NCI-H69 (cell line): ENCODE results near the gene C20orf204.

ENCODE experiments used
- DNase-seq: peaks from one replicate; lab custom pipeline; 2025; lab: John Stamatoyannopoulos, UW

C20orf204 gene

GRCh38 chr20:64056889-64057627 is 21.1 kb downstream of the C20orf204 start:
- no peak for DNase-seq

GRCh38 chr20:64057628-64058498 is 21.9 kb downstream of the C20orf204 start:
- DNase-seq, result peak; percentile 65

GRCh38 chr20:64058536-64058935 is 22.6 kb downstream of the C20orf204 start:
- no peak for DNase-seq

- DNase-seq, result no peak
Measured at GRCh38 chr20:64062276-64062595, 26.3 kb downstream of the C20orf204 start.

- peak; percentile 93 for DNase-seq
Measured at GRCh38 chr20:64062596-64063388, 26.8 kb downstream of the C20orf204 start, which contains the start of gene TCEA2. Gene TCEA2, plus strand, starts transcription at chr20:64063198. Its CDS starts 115 bp downstream, at chr20:64063313.

GRCh38 chr20:64063389-64064144 is 27.6 kb downstream of the C20orf204 start:
- peak; percentile 14 for DNase-seq

GRCh38 chr20:64064145-64064698 is 28.2 kb downstream of the C20orf204 start:
- DNase-seq, result no peak

- DNase-seq, result no peak
Measured at GRCh38 chr20:64065062-64065973, 29.3 kb downstream of the C20orf204 start.

- no peak for DNase-seq
Measured at GRCh38 chr20:64065974-64066343, 30.0 kb downstream of the C20orf204 start.

- DNase-seq, result no peak
Measured at GRCh38 chr20:64067005-64067632, 31.1 kb downstream of the C20orf204 start.

GRCh38 chr20:64067733-64068307 is 31.8 kb downstream of the C20orf204 start:
- peak; percentile 7 for DNase-seq

GRCh38 chr20:64068386-64069208 is 32.6 kb downstream of the C20orf204 start:
- peak; percentile 11 for DNase-seq

GRCh38 chr20:64069209-64069613 is 33.2 kb downstream of the C20orf204 start:
- no peak for DNase-seq

- peak; percentile 9 for DNase-seq
Measured at GRCh38 chr20:64069614-64070243, 33.7 kb downstream of the C20orf204 start.

GRCh38 chr20:64070244-64070993 is 34.4 kb downstream of the C20orf204 start:
- no peak for DNase-seq

GRCh38 chr20:64071341-64072332 is 35.7 kb downstream of the C20orf204 start:
- no peak for DNase-seq
